NT2/D1 (cell line): ENCODE data around the gene LRRTM4.

Experiments
- SUZ12 ChIP-seq: IDR thresholded peaks from 2 replicates; pipeline ENCODE4 v1.6.1; 2011; ENCODE audit not compliant: insufficient read length, insufficient read depth; ENCODE audit errors: extremely low read depth
- ZNF274 ChIP-seq: IDR thresholded peaks from 2 replicates; pipeline ENCODE4 v1.6.1; 2011; ENCODE audit warnings: mild to moderate bottlenecking, low read depth, low read length

DNA sequence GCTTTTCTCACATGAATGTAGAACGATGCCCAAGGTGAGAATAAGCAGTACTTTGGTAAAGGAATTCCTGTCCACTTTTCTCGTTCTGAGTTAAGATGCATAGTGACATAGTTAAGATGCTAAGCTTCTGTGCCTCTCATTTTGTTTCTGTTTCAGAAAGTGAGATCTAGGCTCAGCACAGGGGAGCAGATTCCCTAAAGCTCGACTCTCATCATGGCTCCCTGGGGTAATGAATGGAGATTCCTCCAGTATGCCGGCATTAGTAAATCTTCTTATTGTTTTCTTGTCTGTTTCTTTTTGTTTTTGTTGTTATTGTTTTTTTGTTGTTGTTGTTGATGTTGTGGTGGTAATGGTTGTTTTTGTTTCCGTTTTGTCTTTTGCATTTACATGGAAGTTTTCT lies 225.4 kb downstream of the LRRTM4 start:
- TF ChIP-seq ZNF274, result no peak
- TF ChIP-seq SUZ12, result no peak
